GM23338 (cell line): ENCODE results near the gene AQP7.

Source experiments
- CTCF ChIP-seq, 2 experiments: fragments of 200-600 bp in 1 of 2; sonication (generic) in 1 of 2; conservative IDR thresholded peaks; 2 replicates each; pipeline versions ENCODE4 v1.5.1 to v1.6.1; 2016 to 2017; ENCODE audit warnings: antibody characterized with exemption in 2 of 2, low read depth in 2 of 2, mild to moderate bottlenecking in 2 of 2, moderate library complexity in 1 of 2
- ETS1 ChIP-seq: IDR thresholded peaks from 2 replicates; pipeline ENCODE4 v1.6.1; 2016; ENCODE audit warnings: antibody characterized with exemption
- EZH2 ChIP-seq: fragments of 200-600 bp; sonication (generic); IDR thresholded peaks from one replicate; pipeline ENCODE4 v1.8.0; 2017; ENCODE audit warnings: antibody characterized with exemption, mild to moderate bottlenecking, low read depth; ENCODE audit not compliant: unreplicated experiment
- EZH2phosphoT487 ChIP-seq: fragments of 200-600 bp; sonication (generic); IDR thresholded peaks from one replicate; pipeline ENCODE4 v1.8.1; 2018; ENCODE audit warnings: antibody characterized with exemption; ENCODE audit not compliant: unreplicated experiment
- JUNB ChIP-seq: IDR thresholded peaks from one replicate; pipeline ENCODE4 v1.6.1; 2016; ENCODE audit warnings: antibody characterized with exemption; ENCODE audit not compliant: unreplicated experiment
- POLR2AphosphoS5 ChIP-seq: IDR thresholded peaks from 2 replicates; pipeline ENCODE4 v1.6.1; 2016; ENCODE audit warnings: antibody characterized with exemption, low read depth
- REST ChIP-seq: IDR thresholded peaks from one replicate; pipeline ENCODE4 v1.6.1; 2018; ENCODE audit warnings: antibody characterized with exemption; ENCODE audit not compliant: unreplicated experiment
- ZNF114 ChIP-seq: fragments of 250-450 bp; sonication (Bioruptor Pico); IDR thresholded peaks from 2 replicates; pipeline ENCODE4 v1.5.0; 2020; ENCODE audit warnings: mild to moderate bottlenecking, moderate library complexity
- ZNF331 ChIP-seq: fragments of 250-450 bp; sonication (Bioruptor Pico); IDR thresholded peaks from 2 replicates; pipeline ENCODE4 v1.5.0; 2020; ENCODE audit warnings: low read depth, mild to moderate bottlenecking, moderate library complexity

- TF ChIP-seq POLR2AphosphoS5 (no peak), CTCF (conservative IDR thresholded peaks at IDR 0.05; ENCODE audit: low read depth in 2 of 2) (peak; percentile 91 to 96), EZH2 (no peak), JUNB (no peak), EZH2phosphoT487 (no peak), ETS1 (no peak), ZNF114 (no peak), REST (no peak), ZNF331 (CRISPR knock-in tag) (no peak)
These were observed 27.6 kb downstream of the AQP7 start for GRCh38 chr9:33374634-33375237.
